RWPE1 (cell line): Measurements from ENCODE around the gene FKBP2.

ENCODE experiments used
- CTCF ChIA-PET: fragments of 350-600 bp; sonication (Branson Sonifier 250); formaldehyde crosslinking; extraction: SDS; loops from one replicate; lab custom pipeline; 2021; lab: Yijun Ruan, JAX
- POLR2A ChIA-PET: fragments of 400-600 bp; formaldehyde crosslinking; extraction: SDS; loops from one replicate; lab custom pipeline; 2020; ENCODE audit warnings: antibody characterized with exemption; ENCODE audit not compliant: low non-redundant PET; lab: Yijun Ruan, JAX
- DNase-seq: peaks from one replicate; pipeline ENCODE4 v3.0.0; 2012; ENCODE audit warnings: low spot score
- H3K27ac ChIP-seq: fragments of 450-650 bp; 2 replicates; pipeline ENCODE4 v1.5.1; 2017
- CTCF ChIP-seq: fragments of 450-650 bp; conservative IDR thresholded peaks from 2 replicates; pipeline ENCODE4 v1.5.1; 2017; ENCODE audit warnings: low read depth, mild to moderate bottlenecking

The FKBP2 gene

GRCh38 chr11:64208086-64208795 lies 32.7 kb upstream of the FKBP2 start:
- no peak for DNase-seq
- peak overlapping the region; percentile 60 for H3K27ac ChIP-seq
- ChIA-PET CTCF (interaction anchor here (0.5 to 0.6 kb wide), 2 partner anchors 177 to 442 kb away, joined by 3 to 6 read pairs; no protein-coding TSS in a partner anchor), POLR2A (no interaction called here)
- TF ChIP-seq CTCF, result no peak

GRCh38 chr11:64208796-64209562 lies 31.9 kb upstream of the FKBP2 start:
- DNase-seq, result no peak
- ChIA-PET POLR2A (interaction anchor here (0.6 kb wide), 1 partner anchor 1455 kb away, joined by 3 read pairs; the partner anchor contains the start of gene ZBTB3), CTCF (interaction anchor here (0.5 to 0.9 kb wide), 4 partner anchors 9 to 443 kb away, joined by 3 to 6 read pairs (median 4); no protein-coding TSS in a partner anchor)
- H3K27ac ChIP-seq, result peak overlapping the region; percentile 12; the same call in 1 of the 2 replicates
- no peak for TF ChIP-seq CTCF

GRCh38 chr11:64209563-64209843 lies 31.4 kb upstream of the FKBP2 start:
- CTCF ChIA-PET, result interaction anchor here (0.6 to 0.9 kb wide), 2 partner anchors 9 to 92 kb away, joined by 3 to 6 read pairs; no protein-coding TSS in a partner anchor
- POLR2A ChIA-PET, result interaction anchor here (0.6 kb wide), 1 partner anchor 1455 kb away, joined by 3 read pairs; the partner anchor contains the start of gene ZBTB3

GRCh38 chr11:64210301-64211020 lies 30.4 kb upstream of the FKBP2 start:
- CTCF ChIA-PET, result interaction anchor here (0.9 kb wide), 2 partner anchors 91 to 94 kb away, joined by 3 read pairs; no protein-coding TSS in a partner anchor
- no peak for DNase-seq
- H3K27ac ChIP-seq, result peak overlapping the region; percentile 4; the same call in 1 of the 2 replicates
- no peak for TF ChIP-seq CTCF
- POLR2A ChIA-PET, result no interaction called here

More at GRCh38 chr11:64209563-64209843, 31.4 kb upstream of the FKBP2 start:
- peak overlapping the region; percentile 12; the same call in 1 of the 2 replicates for H3K27ac ChIP-seq
- no peak for TF ChIP-seq CTCF
- DNase-seq, result no peak

- ChIA-PET CTCF (interaction anchor here (0.9 kb wide), 1 partner anchor 93 kb away, joined by 3 read pairs; no protein-coding TSS in a partner anchor), POLR2A (no interaction called here)
- H3K27ac ChIP-seq, result 0 out of 2 replicates have a peak overlapping the region, but pooled peaks have one; percentile 4
- no peak for DNase-seq
- TF ChIP-seq CTCF, result no peak
Measured at GRCh38 chr11:64211181-64211872, 29.6 kb upstream of the FKBP2 start.
